Effector memory CD4-positive, alpha-beta T cell (primary cell): ENCODE data around the gene HTRA1.

Experiments used
- DNase-seq, 3 donors: peaks; one replicate each; pipeline ENCODE4 v3.0.0-alpha.2; 2020
- H3K27ac ChIP-seq: 2 replicates; pipeline ENCODE4 v1.7.0; 2013; ENCODE audit warnings: mild to moderate bottlenecking, low read length, moderate library complexity; ENCODE audit not compliant: insufficient read depth, poor library complexity, severe bottlenecking
- H3K27me3 ChIP-seq: replicated peaks from 2 replicates; pipeline ENCODE4 v1.7.0; 2013; ENCODE audit warnings: mild to moderate bottlenecking, low read length; ENCODE audit not compliant: insufficient read depth, control insufficient read depth, poor library complexity, severe bottlenecking
- H3K36me3 ChIP-seq: 2 replicates; pipeline ENCODE4 v1.7.0; 2013; ENCODE audit warnings: mild to moderate bottlenecking, low read length, moderate library complexity; ENCODE audit not compliant: control insufficient read depth, insufficient read depth
- H3K4me1 ChIP-seq: 2 replicates; pipeline ENCODE4 v1.7.0; 2013; ENCODE audit warnings: low read length, mild to moderate bottlenecking; ENCODE audit not compliant: control insufficient read depth, insufficient read depth, poor library complexity, severe bottlenecking
- H3K4me3 ChIP-seq: 2 replicates; pipeline ENCODE4 v1.7.0; 2013; ENCODE audit warnings: low read length, low read depth, mild to moderate bottlenecking; ENCODE audit not compliant: insufficient read depth, poor library complexity, severe bottlenecking
- H3K9me3 ChIP-seq: 2 replicates; pipeline ENCODE4 v1.7.0; 2013; ENCODE audit warnings: mild to moderate bottlenecking, low read length, moderate library complexity; ENCODE audit not compliant: control insufficient read depth

Gene HTRA1

DNA sequence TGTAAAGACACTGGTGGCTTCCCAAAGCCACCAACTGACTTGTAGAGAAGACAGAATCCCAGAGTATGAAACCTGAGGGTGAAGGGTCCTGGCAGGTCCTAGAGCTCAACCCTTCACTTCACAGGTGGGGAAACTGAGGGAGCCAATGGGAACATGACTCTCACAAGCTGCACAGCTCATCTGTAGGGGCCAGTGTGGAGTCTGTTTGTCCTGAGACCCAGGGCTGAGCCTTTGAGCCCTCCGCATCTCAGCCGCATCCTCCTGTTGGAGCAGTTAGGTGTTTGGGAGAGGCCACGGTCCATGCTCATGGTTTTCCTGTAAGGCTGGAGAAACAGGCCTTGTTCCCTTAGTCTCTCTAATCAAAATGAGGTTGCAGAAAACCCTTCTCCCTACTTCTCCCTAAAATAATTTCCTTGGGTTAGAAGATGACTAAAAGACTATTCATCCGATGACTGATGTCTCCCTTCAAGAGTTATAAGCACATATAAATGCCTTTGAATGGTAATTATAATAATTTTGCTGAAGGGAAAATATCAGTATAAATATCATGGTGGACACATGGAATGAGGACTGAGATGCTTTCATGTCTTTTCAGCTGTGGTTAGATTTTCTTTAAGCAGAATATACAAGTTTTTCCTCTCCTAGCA lies 10.3 kb downstream of the HTRA1 start:
- no peak for DNase-seq
- no peak overlapping the region for H3K27ac ChIP-seq
- H3K36me3 ChIP-seq = no peaks in the 10 kb centered on the region
- H3K27me3 ChIP-seq = no peaks in the 10 kb centered on the region
- H3K9me3 ChIP-seq = no peaks in the 10 kb centered on the region
- H3K4me3 ChIP-seq = no peak overlapping the region
- no peaks in the 10 kb centered on the region for H3K4me1 ChIP-seq

- no peak for DNase-seq
- Histone ChIP-seq H3K4me1 (no peaks in the 10 kb centered on the region), H3K27ac (no peak overlapping the region), H3K4me3 (no peak overlapping the region), H3K36me3 (no peaks in the 10 kb centered on the region), H3K9me3 (no peaks in the 10 kb centered on the region), H3K27me3 (no peaks in the 10 kb centered on the region)
Measured at GRCh38 chr10:122473116-122473515, 11.8 kb downstream of the HTRA1 start.

DNA sequence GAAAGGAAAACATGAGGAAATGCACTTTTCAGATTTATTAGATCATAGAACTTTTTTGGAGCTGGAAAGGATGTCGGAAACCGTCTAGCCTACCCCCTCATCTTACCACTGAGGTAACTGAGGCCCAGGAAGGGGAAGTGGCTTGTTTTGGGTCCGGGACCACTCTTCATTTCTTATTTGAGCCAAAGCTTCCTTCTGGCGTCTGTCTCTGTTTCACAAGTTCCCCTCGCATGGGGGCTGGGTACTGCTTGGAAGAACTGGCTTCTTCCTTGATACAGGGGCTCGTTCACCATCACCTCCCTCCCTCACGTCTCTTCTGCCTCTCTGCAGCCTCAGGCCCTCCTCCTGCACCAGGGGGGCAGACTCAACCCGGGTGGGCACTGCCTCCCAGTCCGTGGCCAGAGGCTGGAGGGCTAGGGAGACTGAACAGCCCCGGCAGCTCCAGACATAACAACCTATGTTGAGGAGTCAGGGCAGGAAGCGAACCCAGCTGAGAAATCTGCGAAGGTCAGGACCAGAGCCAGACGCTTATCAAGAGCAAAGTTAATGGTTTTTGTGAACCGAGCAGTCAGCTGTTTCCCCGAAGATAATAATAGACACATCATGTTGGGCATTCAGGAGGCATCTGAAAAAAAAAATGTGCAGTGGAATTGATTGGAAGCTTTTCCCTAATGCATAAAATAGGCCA lies 12.9 kb downstream of the HTRA1 start:
- Histone ChIP-seq H3K27ac (no peak overlapping the region), H3K4me3 (no peak overlapping the region), H3K4me1 (no peaks in the 10 kb centered on the region), H3K36me3 (no peaks in the 10 kb centered on the region), H3K9me3 (no peaks in the 10 kb centered on the region), H3K27me3 (no peaks in the 10 kb centered on the region)
- no peak for DNase-seq

GRCh38 chr10:122475100-122475499 lies 13.7 kb downstream of the HTRA1 start:
- H3K27me3 ChIP-seq = no peaks in the 10 kb centered on the region
- no peaks in the 10 kb centered on the region for H3K36me3 ChIP-seq
- no peaks in the 10 kb centered on the region for H3K9me3 ChIP-seq
- H3K4me3 ChIP-seq = no peak overlapping the region
- no peak overlapping the region for H3K27ac ChIP-seq
- no peaks in the 10 kb centered on the region for H3K4me1 ChIP-seq
- DNase-seq = no peak

DNA sequence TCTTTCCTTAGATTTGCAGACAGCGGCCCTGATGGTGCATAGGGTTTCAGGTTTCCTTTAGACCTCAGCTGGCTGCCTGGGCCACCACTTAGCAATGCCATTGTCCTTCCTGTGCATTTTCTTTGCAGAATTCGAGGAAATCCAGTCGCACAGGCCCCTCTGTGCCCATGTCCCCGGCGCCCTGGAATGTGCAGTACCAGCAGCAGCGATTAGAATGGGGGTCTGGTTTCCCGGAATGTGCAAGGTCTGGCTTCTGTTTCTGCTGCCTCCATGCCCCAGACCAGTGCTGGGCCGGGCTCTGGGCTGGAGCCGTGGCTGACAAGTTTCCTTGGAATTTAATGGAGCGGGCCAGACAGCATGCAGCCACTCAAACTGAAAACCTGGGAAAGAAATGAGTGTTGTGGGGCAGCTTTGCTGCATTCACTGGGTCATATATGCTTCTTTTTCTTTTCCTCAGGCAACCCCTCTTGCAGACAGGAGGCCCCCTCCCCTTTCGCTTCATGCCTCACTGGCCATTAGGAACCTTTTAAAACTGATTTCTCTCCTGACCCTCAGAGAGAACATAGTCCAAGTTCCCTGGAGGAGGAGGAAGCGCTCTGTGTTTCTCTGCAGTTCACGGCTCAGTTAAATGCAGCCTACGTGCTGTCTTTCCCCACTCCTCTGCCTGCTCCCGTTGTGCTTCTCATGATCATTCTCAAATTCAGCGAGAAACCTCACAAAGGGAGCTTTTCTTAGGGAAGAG lies 14.4 kb downstream of the HTRA1 start:
- Histone ChIP-seq H3K27ac (no peak overlapping the region), H3K27me3 (no peaks in the 10 kb centered on the region), H3K9me3 (no peaks in the 10 kb centered on the region), H3K36me3 (no peaks in the 10 kb centered on the region), H3K4me1 (no peaks in the 10 kb centered on the region), H3K4me3 (no peak overlapping the region)
- DNase-seq = no peak

- no peaks in the 10 kb centered on the region for H3K4me1 ChIP-seq
- H3K9me3 ChIP-seq = no peaks in the 10 kb centered on the region
- no peaks in the 10 kb centered on the region for H3K36me3 ChIP-seq
- H3K4me3 ChIP-seq = no peak overlapping the region
- no peaks in the 10 kb centered on the region for H3K27me3 ChIP-seq
- no peak overlapping the region for H3K27ac ChIP-seq
- DNase-seq = no peak
Measured at GRCh38 chr10:122476333-122476695, 15.0 kb downstream of the HTRA1 start.

DNA sequence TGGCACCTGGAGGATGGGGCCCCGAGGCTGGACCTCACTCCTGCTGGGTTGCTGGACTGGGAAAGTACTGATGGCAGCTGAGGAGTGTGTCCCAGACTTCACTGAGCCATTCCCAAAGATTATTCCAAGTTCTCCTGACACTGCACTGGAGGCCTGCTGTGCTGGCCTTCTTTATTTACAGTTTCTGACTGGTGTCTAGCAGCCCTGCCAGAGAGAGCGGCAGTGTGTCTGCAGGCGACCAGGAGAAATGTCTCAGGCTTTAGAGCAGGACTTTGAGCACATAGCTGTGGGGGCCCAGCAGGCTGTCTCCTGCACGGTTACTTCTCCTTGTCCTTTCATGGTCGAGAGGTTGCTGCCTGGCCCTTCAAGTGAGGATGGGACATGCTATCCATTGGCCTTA lies 16.1 kb downstream of the HTRA1 start:
- no peak for DNase-seq
- Histone ChIP-seq H3K9me3 (no peaks in the 10 kb centered on the region), H3K4me1 (no peaks in the 10 kb centered on the region), H3K27ac (no peak overlapping the region), H3K36me3 (no peaks in the 10 kb centered on the region), H3K4me3 (no peak overlapping the region), H3K27me3 (no peaks in the 10 kb centered on the region)

GRCh38 chr10:122478971-122479370 lies 17.6 kb downstream of the HTRA1 start:
- Histone ChIP-seq H3K4me1 (no peaks in the 10 kb centered on the region), H3K4me3 (no peak overlapping the region), H3K27me3 (no peaks in the 10 kb centered on the region), H3K36me3 (no peaks in the 10 kb centered on the region), H3K9me3 (no peaks in the 10 kb centered on the region), H3K27ac (no peak overlapping the region)
- no peak for DNase-seq

DNA sequence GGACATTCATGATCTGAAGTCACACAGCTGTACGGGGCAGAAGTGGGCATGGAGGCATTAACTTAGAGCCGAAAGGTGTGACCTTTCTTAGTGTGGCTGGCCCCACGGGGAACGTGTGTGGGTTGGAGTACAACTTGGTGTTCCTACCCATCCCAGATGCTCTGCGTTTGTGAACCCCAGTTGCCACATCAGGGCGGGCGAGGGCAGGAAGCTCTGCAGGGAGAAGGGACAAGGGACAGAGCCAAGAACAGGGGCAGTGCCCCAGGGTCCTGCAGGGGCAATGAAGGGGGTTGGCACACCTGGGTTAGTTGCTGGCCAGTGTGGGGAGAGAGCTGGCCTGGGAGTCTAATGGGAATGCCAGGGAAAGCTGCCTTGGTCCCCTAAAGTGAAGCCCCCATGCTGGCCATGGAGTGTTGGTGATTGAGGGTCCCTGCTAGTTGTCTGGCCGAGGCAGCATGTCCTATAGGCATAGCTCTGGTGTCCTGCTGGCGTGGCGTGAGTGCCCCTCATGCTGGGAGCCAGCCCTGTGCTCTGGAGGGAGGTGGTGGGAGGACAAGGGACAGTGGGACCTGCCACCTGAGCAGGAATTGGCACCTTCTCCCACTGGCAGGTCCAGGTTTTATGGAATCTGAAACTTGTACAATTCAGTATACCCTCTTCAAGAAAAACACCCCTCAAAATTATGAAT lies 18.9 kb downstream of the HTRA1 start:
- Histone ChIP-seq H3K4me1 (no peaks in the 10 kb centered on the region), H3K4me3 (no peak overlapping the region), H3K27ac (no peak overlapping the region), H3K36me3 (no peaks in the 10 kb centered on the region), H3K27me3 (no peaks in the 10 kb centered on the region), H3K9me3 (no peaks in the 10 kb centered on the region)
- DNase-seq = no peak
